DMS153 treated with DMSO at 0.1 percent for 48 hours (cell line): ENCODE measurements around the gene FSTL4.
"Not testable (repeated sequence)": the region's sequence is repeated elsewhere in the genome, so short reads cannot be mapped to it uniquely, and the experiment has no call there.

Experiments used
- DNase-seq: peaks from one replicate; lab custom pipeline; 2025; ENCODE audit not compliant: unreplicated experiment; lab: John Stamatoyannopoulos, UW

Gene FSTL4

GRCh38 chr5:133559960-133560359, 52.4 kb downstream of the FSTL4 start:
- DNase-seq = no peak

GRCh38 chr5:133556551-133556950, 55.8 kb downstream of the FSTL4 start:
- DNase-seq = no peak

GRCh38 chr5:133554279-133554678, 58.1 kb downstream of the FSTL4 start:
- DNase-seq = no peak

GRCh38 chr5:133552925-133553525, 59.3 kb downstream of the FSTL4 start:
- DNase-seq = peak; percentile 1

- no peak for DNase-seq
Measured at GRCh38 chr5:133546500-133546899, 65.8 kb downstream of the FSTL4 start.

GRCh38 chr5:133544346-133544745, 68.0 kb downstream of the FSTL4 start:
- no peak for DNase-seq

GRCh38 chr5:133539818-133540217, 72.5 kb downstream of the FSTL4 start:
- DNase-seq = no peak

GRCh38 chr5:133538718-133539117, 73.6 kb downstream of the FSTL4 start:
- no peak for DNase-seq

- not testable (repeated sequence) for DNase-seq
Measured at GRCh38 chr5:133535241-133535929, 77.0 kb downstream of the FSTL4 start.

GRCh38 chr5:133534566-133534965, 77.8 kb downstream of the FSTL4 start:
- no peak for DNase-seq

GRCh38 chr5:133533541-133533940, 78.8 kb downstream of the FSTL4 start:
- no peak for DNase-seq

GRCh38 chr5:133531594-133531993, 80.7 kb downstream of the FSTL4 start:
- no peak for DNase-seq

- no peak for DNase-seq
Measured at GRCh38 chr5:133531178-133531577, 81.2 kb downstream of the FSTL4 start.

- no peak for DNase-seq
Measured at GRCh38 chr5:133530270-133530669, 82.1 kb downstream of the FSTL4 start.

GRCh38 chr5:133528841-133529240, 83.5 kb downstream of the FSTL4 start:
- no peak for DNase-seq

- DNase-seq = no peak
Measured at GRCh38 chr5:133527311-133527710, 85.0 kb downstream of the FSTL4 start.

- no peak for DNase-seq
Measured at GRCh38 chr5:133526368-133526767, 86.0 kb downstream of the FSTL4 start.

GRCh38 chr5:133525126-133525525, 87.2 kb downstream of the FSTL4 start:
- no peak for DNase-seq

- no peak for DNase-seq
Measured at GRCh38 chr5:133524666-133525065, 87.7 kb downstream of the FSTL4 start.

GRCh38 chr5:133523961-133524586, 88.3 kb downstream of the FSTL4 start:
- DNase-seq = no peak

- DNase-seq = no peak
Measured at GRCh38 chr5:133523013-133523658, 89.2 kb downstream of the FSTL4 start.

GRCh38 chr5:133521801-133522200, 90.5 kb downstream of the FSTL4 start:
- DNase-seq = no peak
